Measurements from ENCODE around the gene URI1.
"Not testable (repeated sequence)": the region's sequence is repeated elsewhere in the genome, so short reads cannot be mapped to it uniquely, and the experiment has no call there.

Gene URI1

GRCh38 chr19:29914933-29915332, 27.1 kb upstream of the URI1 start:
- H3K27ac ChIP-seq, result no peak overlapping the region
- TF ChIP-seq, protein P1, sequence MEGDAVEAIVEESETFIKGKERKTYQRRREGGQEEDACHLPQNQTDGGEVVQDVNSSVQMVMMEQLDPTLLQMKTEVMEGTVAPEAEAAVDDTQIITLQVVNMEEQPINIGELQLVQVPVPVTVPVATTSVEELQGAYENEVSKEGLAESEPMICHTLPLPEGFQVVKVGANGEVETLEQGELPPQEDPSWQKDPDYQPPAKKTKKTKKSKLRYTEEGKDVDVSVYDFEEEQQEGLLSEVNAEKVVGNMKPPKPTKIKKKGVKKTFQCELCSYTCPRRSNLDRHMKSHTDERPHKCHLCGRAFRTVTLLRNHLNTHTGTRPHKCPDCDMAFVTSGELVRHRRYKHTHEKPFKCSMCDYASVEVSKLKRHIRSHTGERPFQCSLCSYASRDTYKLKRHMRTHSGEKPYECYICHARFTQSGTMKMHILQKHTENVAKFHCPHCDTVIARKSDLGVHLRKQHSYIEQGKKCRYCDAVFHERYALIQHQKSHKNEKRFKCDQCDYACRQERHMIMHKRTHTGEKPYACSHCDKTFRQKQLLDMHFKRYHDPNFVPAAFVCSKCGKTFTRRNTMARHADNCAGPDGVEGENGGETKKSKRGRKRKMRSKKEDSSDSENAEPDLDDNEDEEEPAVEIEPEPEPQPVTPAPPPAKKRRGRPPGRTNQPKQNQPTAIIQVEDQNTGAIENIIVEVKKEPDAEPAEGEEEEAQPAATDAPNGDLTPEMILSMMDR (IDR thresholded peaks at IDR 0.05), result no peak
- TF ChIP-seq ZFX (IDR thresholded peaks at IDR 0.05; ENCODE audit: borderline replicate concordance), result no peak

- H3K27ac ChIP-seq, result not testable (repeated sequence)
Observed at GRCh38 chr19:29915832-29916231, 26.2 kb upstream of the URI1 start.

DNA sequence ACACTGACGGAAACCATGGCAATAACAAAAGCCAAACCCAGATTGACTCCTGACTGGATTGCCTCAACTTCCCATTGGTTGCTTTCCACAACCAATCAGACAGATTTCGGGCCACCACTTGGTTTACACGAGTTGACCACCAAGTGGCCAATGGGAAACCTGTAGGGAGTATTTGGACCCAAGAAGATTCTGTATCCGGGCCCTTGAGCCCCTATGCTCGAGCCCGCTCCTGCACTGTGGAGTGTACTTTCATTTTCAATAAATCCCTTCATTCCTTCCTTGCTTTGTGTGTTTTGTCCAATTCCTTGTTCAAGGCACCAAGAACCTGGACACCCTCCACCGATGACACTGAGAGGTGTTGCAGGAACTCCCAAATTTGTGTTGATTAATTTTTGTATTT, 24.1 kb upstream of the URI1 start:
- TF ChIP-seq ZFX (IDR thresholded peaks at IDR 0.05; ENCODE audit: borderline replicate concordance), result no peak
- TF ChIP-seq, protein P1 (IDR thresholded peaks at IDR 0.05), result no peak
- H3K27ac ChIP-seq, result no peak overlapping the region

DNA sequence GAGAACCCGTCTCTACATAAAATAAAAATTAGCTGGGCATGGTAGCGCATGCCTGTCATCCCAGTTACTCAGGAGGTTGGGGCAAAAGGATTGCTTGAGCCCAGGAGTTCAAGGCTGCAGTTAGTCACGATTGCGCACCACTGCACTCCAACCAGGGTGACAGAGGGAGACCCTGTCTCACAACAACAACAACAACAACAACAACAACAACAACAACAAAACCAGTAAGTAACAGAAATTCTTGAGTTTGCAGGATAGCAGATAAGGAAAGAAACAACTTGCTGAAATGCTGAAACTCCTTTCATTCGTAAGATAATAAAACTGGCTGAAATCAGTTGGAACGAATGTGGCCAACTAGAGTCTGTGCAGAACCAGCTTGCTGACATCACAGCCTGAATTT, 23.1 kb upstream of the URI1 start:
- no peak overlapping the region for H3K27ac ChIP-seq
- TF ChIP-seq ZFX (IDR thresholded peaks at IDR 0.05; ENCODE audit: borderline replicate concordance), result no peak
- TF ChIP-seq, protein P1 (IDR thresholded peaks at IDR 0.05), result no peak

DNA sequence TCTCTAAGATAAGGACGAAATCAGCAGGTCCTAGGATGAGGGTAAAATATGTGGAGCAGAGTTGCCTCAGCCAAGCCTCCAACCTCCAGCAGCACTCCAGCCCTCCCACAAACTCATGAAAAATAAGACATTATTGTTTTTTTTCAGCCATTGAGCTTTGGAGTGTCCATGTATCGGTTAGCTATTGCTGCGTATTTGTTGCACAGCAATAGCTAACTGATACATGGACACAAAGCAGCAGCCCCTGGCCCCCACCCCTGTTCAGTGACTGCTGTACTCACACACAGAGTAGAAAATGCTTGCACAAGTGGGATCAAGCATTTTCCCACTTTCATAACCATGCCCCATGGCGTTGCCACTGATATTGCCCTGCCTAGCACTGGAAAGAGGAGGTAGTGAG, 19.1 kb upstream of the URI1 start:
- no peak overlapping the region for H3K27ac ChIP-seq
- no peak for TF ChIP-seq ZFX (IDR thresholded peaks at IDR 0.05; ENCODE audit: borderline replicate concordance)
- TF ChIP-seq, protein P1 (IDR thresholded peaks at IDR 0.05), result no peak

DNA sequence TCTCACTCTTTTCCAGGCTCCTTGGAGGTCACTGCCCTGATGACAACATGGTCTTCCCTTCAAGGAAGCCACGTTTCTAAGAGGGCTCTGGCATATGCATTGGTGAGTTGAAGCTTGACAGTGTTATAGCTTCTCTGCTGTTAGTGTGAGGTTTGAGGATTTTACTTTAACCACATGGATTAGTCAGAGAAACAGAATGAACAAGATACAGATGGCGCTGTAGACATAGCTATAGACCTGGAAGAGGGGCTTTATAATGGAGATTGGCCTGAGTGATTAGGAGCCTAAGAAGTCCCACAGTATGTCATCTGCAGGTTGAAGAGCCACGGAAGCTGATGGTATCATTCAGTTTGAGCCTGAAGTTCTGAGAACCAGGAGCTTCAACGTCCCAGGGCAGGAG, 18.4 kb upstream of the URI1 start:
- TF ChIP-seq, protein P1 (IDR thresholded peaks at IDR 0.05), result no peak
- TF ChIP-seq ZFX (IDR thresholded peaks at IDR 0.05; ENCODE audit: borderline replicate concordance), result no peak
- no peak overlapping the region for H3K27ac ChIP-seq

DNA sequence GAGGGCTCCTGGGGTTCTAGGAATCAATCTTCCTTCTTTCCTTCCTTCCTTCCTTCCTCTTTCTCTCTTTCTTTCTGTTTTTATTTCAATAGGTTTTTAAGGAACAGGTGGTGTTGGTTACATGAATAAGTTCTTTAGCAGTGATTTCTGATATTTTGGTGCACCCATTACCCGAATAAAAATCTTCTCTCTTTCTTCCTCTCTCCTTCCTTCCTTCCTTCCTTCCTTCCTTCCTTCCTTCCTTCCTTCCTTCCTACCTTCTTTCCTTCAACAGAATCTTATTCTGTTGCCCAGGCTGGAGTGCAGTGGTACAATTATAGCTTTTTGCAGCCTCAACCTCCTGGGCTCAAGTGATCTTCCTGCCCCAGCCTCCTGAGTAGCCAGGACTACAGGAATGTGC, 16.0 kb upstream of the URI1 start:
- no peak for TF ChIP-seq ZFX (IDR thresholded peaks at IDR 0.05; ENCODE audit: borderline replicate concordance)
- TF ChIP-seq, protein P1 (IDR thresholded peaks at IDR 0.05), result no peak
- H3K27ac ChIP-seq, result no peak overlapping the region

DNA sequence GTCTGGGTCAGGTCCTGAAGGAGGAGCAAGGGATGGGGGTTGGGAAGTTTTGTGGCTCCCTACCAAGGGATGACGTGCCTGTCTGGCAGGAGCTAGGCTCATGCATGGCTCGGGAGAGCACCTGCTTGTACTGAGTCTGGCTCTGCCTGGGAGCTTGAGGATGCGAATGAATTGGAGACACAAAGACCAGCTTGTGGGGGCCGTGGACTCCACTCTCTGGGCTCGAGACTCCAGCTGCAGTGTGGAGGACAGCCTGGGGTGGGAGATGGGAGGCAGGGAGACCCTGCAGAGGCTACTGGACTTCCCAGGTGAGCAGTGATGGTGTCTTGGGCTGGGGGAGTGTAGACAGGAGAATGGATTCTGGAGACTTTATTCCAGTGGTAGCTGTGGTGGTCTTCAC, 15.2 kb upstream of the URI1 start:
- no peak for TF ChIP-seq ZFX (IDR thresholded peaks at IDR 0.05; ENCODE audit: borderline replicate concordance)
- TF ChIP-seq, protein P1 (IDR thresholded peaks at IDR 0.05), result no peak
- H3K27ac ChIP-seq, result no peak overlapping the region
